ENCODE data around the gene ANKRD31. TPM values are rescaled to one million over a fixed set of nuclear protein-coding genes. Genes with fewer than 3 reads are reported as not detected.
"Not testable (repeated sequence)": the region's sequence is repeated elsewhere in the genome, so short reads cannot be mapped to it uniquely, and the experiment has no call there.

ANKRD31 gene
- total RNA-seq, 1 experiment from 2014 or later = 0.11 TPM

GRCh38 chr5:75260708-75261107, 24.0 kb upstream of the ANKRD31 start:
- no peak overlapping the region for H2BK5ac ChIP-seq (ENCODE audit: insufficient read length, low read length)
- Mint-ChIP-seq H3K4me3 (no peak overlapping the region), H3K9me3 (peaks cover 13 to 14% of the 10 kb centered on the region in 2 experiments)

DNA sequence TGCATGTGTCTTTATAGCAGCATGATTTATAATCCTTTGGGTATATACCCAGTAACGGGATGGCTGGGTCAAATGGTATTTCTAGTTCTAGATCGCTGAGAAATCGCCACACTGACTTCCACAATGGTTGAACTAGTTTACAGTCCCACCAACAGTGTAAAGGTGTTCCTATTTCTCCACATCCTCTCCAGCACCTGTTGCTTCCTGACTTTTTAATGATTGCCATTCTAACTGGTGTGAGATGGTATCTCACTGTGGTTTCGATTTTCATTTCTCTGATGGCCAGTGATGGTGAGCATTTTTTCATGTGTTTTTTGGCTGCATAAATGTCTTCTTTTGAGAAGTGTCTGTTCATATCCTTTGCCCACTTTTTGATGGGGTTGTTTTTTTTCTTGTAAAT, 13.8 kb upstream of the ANKRD31 start:
- H3K4me1 ChIP-seq (ENCODE audit: insufficient read depth, low read length); H3K27ac Mint-ChIP-seq; H3K56ac ChIP-seq (ENCODE audit: insufficient read length, low read depth, low read length); H3K4ac ChIP-seq (ENCODE audit: low read depth, low read length); H3K14ac ChIP-seq (ENCODE audit: insufficient read depth, low read length); H4K91ac ChIP-seq (ENCODE audit: insufficient read length, low read depth, low read length); H2BK120ac ChIP-seq (ENCODE audit: low read depth, low read length, poor library complexity, severe bottlenecking); H3K23me2 ChIP-seq (ENCODE audit: insufficient read length, low read depth, low read length, poor library complexity, severe bottlenecking); H2BK15ac ChIP-seq (ENCODE audit: low read depth, low read length); H2AFZ ChIP-seq (ENCODE audit: low read length); H3K9ac ChIP-seq (ENCODE audit: extremely low read depth, insufficient read length, low read length); H3K36me3 Mint-ChIP-seq (ENCODE audit: insufficient read depth in 1 of 3, low read depth in 3 of 3); H3K79me1 ChIP-seq (ENCODE audit: insufficient read depth, low read depth, low read length, poor library complexity, severe bottlenecking); H2BK20ac ChIP-seq (ENCODE audit: low read depth, low read length, poor library complexity, severe bottlenecking); DNase-seq; H3K27me3 ChIP-seq (ENCODE audit: insufficient read depth, low read length); H2BK12ac ChIP-seq (ENCODE audit: insufficient read length, low read depth, low read length); H3K4me3 Mint-ChIP-seq; H4K5ac ChIP-seq (ENCODE audit: insufficient read length, low read depth, low read length); H3K9me3 ChIP-seq (ENCODE audit: control insufficient read depth, low read depth, low read length); H3K18ac ChIP-seq (ENCODE audit: insufficient read length, low read depth, low read length); H2BK5ac ChIP-seq (ENCODE audit: insufficient read length, low read length); H3T11ph ChIP-seq (ENCODE audit: low read length); H2AK5ac ChIP-seq (ENCODE audit: insufficient read length, low read length); H4K20me1 ChIP-seq (ENCODE audit: control insufficient read depth, insufficient read depth, insufficient read length); H3K79me2 ChIP-seq (ENCODE audit: insufficient read depth, low read length); H3K27ac ChIP-seq (ENCODE audit: insufficient read length, low read depth, low read length); H3K4me1 Mint-ChIP-seq; H3K4me2 ChIP-seq (ENCODE audit: insufficient read depth, insufficient read length, low read length); H4K8ac ChIP-seq (replicated peaks; ENCODE audit: insufficient read length, low read depth, low read length); H3K23ac ChIP-seq (ENCODE audit: insufficient read length, low read depth, low read length); H3K27me3 Mint-ChIP-seq (ENCODE audit: low read depth): not testable (repeated sequence)
- H3K9me3 Mint-ChIP-seq = peaks cover 8 to 12% of the 10 kb centered on the region in 2 experiments; a peak in 4 of 5 replicates
- WGBS (ENCODE audit: extremely low coverage, insufficient read length, low lambda C conversion rate) = no CpG with 5 or more reads among the region's 4 CpGs

More at GRCh38 chr5:75260708-75261107, 24.0 kb upstream of the ANKRD31 start:
- peaks cover 3 to 14% (median 11%) of the 10 kb centered on the region in 3 experiments for H3K36me3 Mint-ChIP-seq (ENCODE audit: insufficient read depth in 1 of 3, low read depth in 3 of 3)
- H3K79me1 ChIP-seq (ENCODE audit: insufficient read depth, low read depth, low read length, poor library complexity, severe bottlenecking) = no peaks in the 10 kb centered on the region
- H3K4me1 ChIP-seq (ENCODE audit: insufficient read depth, low read length) = no peaks in the 10 kb centered on the region
- no CpG with 5 or more reads among the region's 2 CpGs for WGBS (ENCODE audit: extremely low coverage, insufficient read length, low lambda C conversion rate)
- no peaks in the 10 kb centered on the region for H3K23me2 ChIP-seq (ENCODE audit: insufficient read length, low read depth, low read length, poor library complexity, severe bottlenecking)
- H4K20me1 ChIP-seq (ENCODE audit: control insufficient read depth, insufficient read depth, insufficient read length) = no peaks in the 10 kb centered on the region
- H3K27ac ChIP-seq (ENCODE audit: insufficient read length, low read depth, low read length) = no peak overlapping the region
- no peak overlapping the region for H2BK20ac ChIP-seq (ENCODE audit: low read depth, low read length, poor library complexity, severe bottlenecking)
- no peaks in the 10 kb centered on the region for H3K27me3 ChIP-seq (ENCODE audit: insufficient read depth, low read length)
- no peak for DNase-seq
- no peak overlapping the region for H2BK12ac ChIP-seq (ENCODE audit: insufficient read length, low read depth, low read length)
- no peak overlapping the region for H3K18ac ChIP-seq (ENCODE audit: insufficient read length, low read depth, low read length)
- no peak overlapping the region for H2AFZ ChIP-seq (ENCODE audit: low read length)
- H3K4ac ChIP-seq (ENCODE audit: low read depth, low read length) = no peak overlapping the region
- no peak overlapping the region for H4K8ac ChIP-seq (replicated peaks; ENCODE audit: insufficient read length, low read depth, low read length)
- no peaks in the 10 kb centered on the region for H3K79me2 ChIP-seq (ENCODE audit: insufficient read depth, low read length)
- no peak overlapping the region for H3K23ac ChIP-seq (ENCODE audit: insufficient read length, low read depth, low read length)
- no peaks in the 10 kb centered on the region; the same call in 1 of the 2 replicates for H3K27me3 Mint-ChIP-seq (ENCODE audit: low read depth)
- H3K4me1 Mint-ChIP-seq = no peaks in the 10 kb centered on the region
- H3T11ph ChIP-seq (ENCODE audit: low read length) = no peak overlapping the region
- TF ChIP-seq, protein P1, sequence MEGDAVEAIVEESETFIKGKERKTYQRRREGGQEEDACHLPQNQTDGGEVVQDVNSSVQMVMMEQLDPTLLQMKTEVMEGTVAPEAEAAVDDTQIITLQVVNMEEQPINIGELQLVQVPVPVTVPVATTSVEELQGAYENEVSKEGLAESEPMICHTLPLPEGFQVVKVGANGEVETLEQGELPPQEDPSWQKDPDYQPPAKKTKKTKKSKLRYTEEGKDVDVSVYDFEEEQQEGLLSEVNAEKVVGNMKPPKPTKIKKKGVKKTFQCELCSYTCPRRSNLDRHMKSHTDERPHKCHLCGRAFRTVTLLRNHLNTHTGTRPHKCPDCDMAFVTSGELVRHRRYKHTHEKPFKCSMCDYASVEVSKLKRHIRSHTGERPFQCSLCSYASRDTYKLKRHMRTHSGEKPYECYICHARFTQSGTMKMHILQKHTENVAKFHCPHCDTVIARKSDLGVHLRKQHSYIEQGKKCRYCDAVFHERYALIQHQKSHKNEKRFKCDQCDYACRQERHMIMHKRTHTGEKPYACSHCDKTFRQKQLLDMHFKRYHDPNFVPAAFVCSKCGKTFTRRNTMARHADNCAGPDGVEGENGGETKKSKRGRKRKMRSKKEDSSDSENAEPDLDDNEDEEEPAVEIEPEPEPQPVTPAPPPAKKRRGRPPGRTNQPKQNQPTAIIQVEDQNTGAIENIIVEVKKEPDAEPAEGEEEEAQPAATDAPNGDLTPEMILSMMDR (conservative IDR thresholded peaks at IDR 0.05) = no peak
- no peak overlapping the region for H3K27ac Mint-ChIP-seq
- no peak overlapping the region for H4K91ac ChIP-seq (ENCODE audit: insufficient read length, low read depth, low read length)
- H3K9me3 ChIP-seq (ENCODE audit: control insufficient read depth, low read depth, low read length) = peaks cover 1% of the 10 kb centered on the region
- H3K56ac ChIP-seq (ENCODE audit: insufficient read length, low read depth, low read length) = no peak overlapping the region
- no peak overlapping the region for H4K5ac ChIP-seq (ENCODE audit: insufficient read length, low read depth, low read length)
- H3K9ac ChIP-seq (ENCODE audit: extremely low read depth, insufficient read length, low read length) = no peak overlapping the region
- no peak overlapping the region for H2AK5ac ChIP-seq (ENCODE audit: insufficient read length, low read length)
- no peak overlapping the region for H3K14ac ChIP-seq (ENCODE audit: insufficient read depth, low read length)
- H2BK15ac ChIP-seq (ENCODE audit: low read depth, low read length) = no peak overlapping the region
- H3K4me2 ChIP-seq (ENCODE audit: insufficient read depth, insufficient read length, low read length) = no peak overlapping the region
- H2BK120ac ChIP-seq (ENCODE audit: low read depth, low read length, poor library complexity, severe bottlenecking) = no peak overlapping the region
